HepG2 (cell line): ENCODE measurements around the gene EYA2. TPM values are rescaled to one million over a fixed set of nuclear protein-coding genes. Genes with fewer than 3 reads are reported as not detected.

ENCODE experiments used
- AKAP8 ChIP-seq: sonication (generic); formaldehyde crosslinking; IDR thresholded peaks from 2 replicates; pipeline ENCODE4 v1.5.1; 2020; ENCODE audit warnings: mild to moderate bottlenecking, missing genetic modification reagents
- ARNTL ChIP-seq: sonication (generic); formaldehyde crosslinking; IDR thresholded peaks from 2 replicates; pipeline ENCODE4 v1.4.0; 2020; ENCODE audit warnings: mild to moderate bottlenecking, missing genetic modification reagents
- CENPX ChIP-seq: sonication (generic); formaldehyde crosslinking; IDR thresholded peaks from 2 replicates; pipeline ENCODE4 v1.9.0; 2021; ENCODE audit warnings: mild to moderate bottlenecking, missing genetic modification reagents, moderate library complexity
- HMGXB3 ChIP-seq: sonication (generic); formaldehyde crosslinking; IDR thresholded peaks from 2 replicates; pipeline ENCODE4 v1.4.0; 2020; ENCODE audit warnings: missing genetic modification reagents, borderline replicate concordance
- HNF1B ChIP-seq: sonication (generic); formaldehyde crosslinking; IDR thresholded peaks from 2 replicates; pipeline ENCODE4 v1.5.1; 2020; ENCODE audit warnings: mild to moderate bottlenecking, moderate library complexity, missing genetic modification reagents
- HNRNPL ChIP-seq: fragments of 200-400 bp; formaldehyde crosslinking; IDR thresholded peaks from 2 replicates; pipeline ENCODE4 v1.6.1; 2017; ENCODE audit warnings: mild to moderate bottlenecking, low read depth, low read length
- HOXD1 ChIP-seq: sonication (generic); formaldehyde crosslinking; IDR thresholded peaks from 2 replicates; pipeline ENCODE4 v1.5.0; 2020; ENCODE audit warnings: missing genetic modification reagents
- MATR3 ChIP-seq: sonication (generic); formaldehyde crosslinking; IDR thresholded peaks from 2 replicates; pipeline ENCODE4 v1.4.0; 2020; ENCODE audit warnings: missing genetic modification reagents
- NFATC3 ChIP-seq: sonication (generic); formaldehyde crosslinking; IDR thresholded peaks from 2 replicates; pipeline ENCODE4 v1.5.1; 2020; ENCODE audit warnings: mild to moderate bottlenecking, missing genetic modification reagents
- NFKB2 ChIP-seq: sonication (generic); formaldehyde crosslinking; IDR thresholded peaks from 2 replicates; pipeline ENCODE4 v1.4.0; 2020; ENCODE audit warnings: missing genetic modification reagents, borderline replicate concordance
- POLR2AphosphoS2 ChIP-seq: IDR thresholded peaks from 2 replicates; pipeline ENCODE4 v1.6.1; 2011; ENCODE audit warnings: low read depth, low read length, improper control_type of control experiment
- RFX5 ChIP-seq: IDR thresholded peaks from 2 replicates; pipeline ENCODE4 v1.6.1; 2011; ENCODE audit warnings: low read depth, low read length, improper control_type of control experiment
- SOX5 ChIP-seq: IDR thresholded peaks from 2 replicates; pipeline ENCODE4 v1.6.1; 2016; ENCODE audit warnings: borderline replicate concordance
- SUZ12 ChIP-seq: fragments of 150-350 bp; IDR thresholded peaks from 2 replicates; pipeline ENCODE4 v1.6.1; 2014; ENCODE audit warnings: low read depth, low read length
- TSC22D2 ChIP-seq: sonication (generic); formaldehyde crosslinking; IDR thresholded peaks from 2 replicates; pipeline ENCODE4 v1.5.1; 2020; ENCODE audit warnings: missing genetic modification reagents, mild to moderate bottlenecking, borderline replicate concordance
- ZC3H4 ChIP-seq: sonication (generic); formaldehyde crosslinking; IDR thresholded peaks from 2 replicates; pipeline ENCODE4 v1.4.0; 2020; ENCODE audit warnings: missing genetic modification reagents, borderline replicate concordance
- ZNF18 ChIP-seq: sonication (generic); formaldehyde crosslinking; IDR thresholded peaks from 2 replicates; pipeline ENCODE4 v1.8.0; 2022; ENCODE audit warnings: mild to moderate bottlenecking, missing genetic modification reagents; ENCODE audit not compliant: insufficient replicate concordance
- ZNF207 ChIP-seq: fragments of 450-650 bp; IDR thresholded peaks from 2 replicates; pipeline ENCODE4 v1.6.1; 2016; ENCODE audit warnings: antibody characterized with exemption, borderline replicate concordance
- ZNF3 ChIP-seq: IDR thresholded peaks from 2 replicates; pipeline ENCODE4 v1.7.0; 2017; ENCODE audit warnings: inconsistent platforms
- ZNF556 ChIP-seq: sonication (generic); formaldehyde crosslinking; IDR thresholded peaks from 2 replicates; pipeline ENCODE4 v1.4.0; 2020; ENCODE audit warnings: mild to moderate bottlenecking, missing genetic modification reagents, borderline replicate concordance
- ZNF644 ChIP-seq: IDR thresholded peaks from 2 replicates; pipeline ENCODE4 v1.6.1; 2016; ENCODE audit warnings: low read depth
- ZNF737 ChIP-seq: sonication (generic); formaldehyde crosslinking; IDR thresholded peaks from 2 replicates; pipeline ENCODE4 v1.5.0; 2020; ENCODE audit warnings: missing genetic modification reagents, mild to moderate bottlenecking, borderline replicate concordance
- ZNF75D ChIP-seq: sonication (generic); formaldehyde crosslinking; IDR thresholded peaks from 2 replicates; pipeline ENCODE4 v1.8.1; 2023; ENCODE audit warnings: missing genetic modification reagents, mild to moderate bottlenecking, borderline replicate concordance
- ZNF883 ChIP-seq: sonication (generic); formaldehyde crosslinking; IDR thresholded peaks from 2 replicates; pipeline ENCODE4 v1.5.1; 2020; ENCODE audit warnings: mild to moderate bottlenecking, missing genetic modification reagents; ENCODE audit errors: not compliant biosample characterization
- polyA plus RNA-seq, 8 experiments: library from polyadenylated mRNA; depleted of rRNA in 3 of 8; stranded (reverse) in 7 of 8; unstranded in 1 of 8; fragments of >200 nt; fragmentation: Illumina TruSeq in 4 of 8; extraction: Trizol in 4 of 8; gene quantifications; 2 replicates each; pipeline versions ENCODE4 v1.2.1 to v1.2.3, GENCODE V29; 2011 to 2016; ENCODE audit warnings: low read depth in 4 of 8, missing spikeins in 1 of 8, mixed read lengths in 1 of 8; ENCODE audit not compliant: insufficient read depth in 1 of 8
- total RNA-seq, 5 experiments: library from RNA; depleted of rRNA; stranded (reverse); fragments of >200 nt; fragmentation: Illumina TruSeq; extraction: Trizol; gene quantifications; 2 replicates each; pipeline ENCODE4 v1.2.3, GENCODE V29; 2016; ENCODE audit warnings: low read depth in 1 of 5

EYA2 gene
- total and polyA plus RNA-seq, 2 of the 13 experiments (the other 11 are each of a cell fraction or from before 2014, with no cell fraction given): not detected

- no peak; the same call in 1 of the 2 replicates for TF ChIP-seq ARNTL
- peak; percentile 53; the same call in 1 of the 2 replicates for TF ChIP-seq HMGXB3
- no peak for TF ChIP-seq ZNF18
- TF ChIP-seq HNRNPL: no peak
- TF ChIP-seq RFX5: no peak
- no peak for TF ChIP-seq POLR2AphosphoS2
- TF ChIP-seq ZC3H4 (CRISPR knock-in tag): no peak
- peak; percentile 92 for TF ChIP-seq SOX5 (CRISPR knock-in tag)
- TF ChIP-seq HOXD1 (CRISPR knock-in tag): peak; percentile 58; the same call in 1 of the 2 replicates
- no peak for TF ChIP-seq ZNF737 (CRISPR knock-in tag)
- no peak for TF ChIP-seq ZNF75D (CRISPR knock-in tag)
- no peak for TF ChIP-seq SUZ12
- no peak for TF ChIP-seq ZNF883 (CRISPR knock-in tag)
- peak; percentile 92; the same call in 1 of the 2 replicates for TF ChIP-seq TSC22D2 (CRISPR knock-in tag)
- TF ChIP-seq ZNF207: no peak
- TF ChIP-seq ZNF556: no peak
- no peak for TF ChIP-seq NFATC3 (CRISPR knock-in tag)
- peak; percentile 94 for TF ChIP-seq ZNF644 (CRISPR knock-in tag)
- no peak for TF ChIP-seq AKAP8
- TF ChIP-seq HNF1B (CRISPR knock-in tag): peak; percentile 85
- no peak for TF ChIP-seq MATR3 (CRISPR knock-in tag)
- TF ChIP-seq NFKB2 (CRISPR knock-in tag): no peak
- no peak for TF ChIP-seq CENPX (CRISPR knock-in tag)
- peak; percentile 72 for TF ChIP-seq ZNF3 (CRISPR knock-in tag)
These were observed 338.9 kb downstream of the EYA2 start (continued) for GRCh38 chr20:47233333-47234188.
